ENCODE measurements around the gene RIT1.

DNA sequence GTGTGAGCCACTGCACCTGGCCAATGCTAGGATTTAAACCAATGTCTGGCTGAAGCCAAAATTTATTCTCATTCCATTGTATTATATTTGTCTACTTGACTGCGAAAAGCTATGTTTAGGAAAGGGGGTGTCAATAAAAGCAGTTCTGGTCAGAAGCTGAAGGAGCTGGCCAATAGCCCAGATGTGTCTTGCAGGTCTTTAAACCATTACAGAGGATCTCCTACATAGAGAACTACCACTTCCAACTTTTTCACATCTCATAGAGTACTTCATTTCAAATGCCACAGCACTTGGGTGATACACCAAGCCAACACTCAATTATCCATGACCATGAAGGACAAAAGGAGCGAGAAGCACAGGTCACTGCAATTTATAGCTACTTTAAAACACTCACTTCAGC is 49.3 kb downstream of the RIT1 start:
- TF ChIP-seq SMC3 (conservative IDR thresholded peaks at IDR 0.05; ENCODE audit: poor library complexity), result no peak
- TF ChIP-seq, protein P1, sequence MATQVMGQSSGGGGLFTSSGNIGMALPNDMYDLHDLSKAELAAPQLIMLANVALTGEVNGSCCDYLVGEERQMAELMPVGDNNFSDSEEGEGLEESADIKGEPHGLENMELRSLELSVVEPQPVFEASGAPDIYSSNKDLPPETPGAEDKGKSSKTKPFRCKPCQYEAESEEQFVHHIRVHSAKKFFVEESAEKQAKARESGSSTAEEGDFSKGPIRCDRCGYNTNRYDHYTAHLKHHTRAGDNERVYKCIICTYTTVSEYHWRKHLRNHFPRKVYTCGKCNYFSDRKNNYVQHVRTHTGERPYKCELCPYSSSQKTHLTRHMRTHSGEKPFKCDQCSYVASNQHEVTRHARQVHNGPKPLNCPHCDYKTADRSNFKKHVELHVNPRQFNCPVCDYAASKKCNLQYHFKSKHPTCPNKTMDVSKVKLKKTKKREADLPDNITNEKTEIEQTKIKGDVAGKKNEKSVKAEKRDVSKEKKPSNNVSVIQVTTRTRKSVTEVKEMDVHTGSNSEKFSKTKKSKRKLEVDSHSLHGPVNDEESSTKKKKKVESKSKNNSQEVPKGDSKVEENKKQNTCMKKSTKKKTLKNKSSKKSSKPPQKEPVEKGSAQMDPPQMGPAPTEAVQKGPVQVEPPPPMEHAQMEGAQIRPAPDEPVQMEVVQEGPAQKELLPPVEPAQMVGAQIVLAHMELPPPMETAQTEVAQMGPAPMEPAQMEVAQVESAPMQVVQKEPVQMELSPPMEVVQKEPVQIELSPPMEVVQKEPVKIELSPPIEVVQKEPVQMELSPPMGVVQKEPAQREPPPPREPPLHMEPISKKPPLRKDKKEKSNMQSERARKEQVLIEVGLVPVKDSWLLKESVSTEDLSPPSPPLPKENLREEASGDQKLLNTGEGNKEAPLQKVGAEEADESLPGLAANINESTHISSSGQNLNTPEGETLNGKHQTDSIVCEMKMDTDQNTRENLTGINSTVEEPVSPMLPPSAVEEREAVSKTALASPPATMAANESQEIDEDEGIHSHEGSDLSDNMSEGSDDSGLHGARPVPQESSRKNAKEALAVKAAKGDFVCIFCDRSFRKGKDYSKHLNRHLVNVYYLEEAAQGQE (IDR thresholded peaks at IDR 0.05; ENCODE audit: borderline replicate concordance), result no peak
- TF ChIP-seq EZH2 (IDR thresholded peaks at IDR 0.05; ENCODE audit: borderline replicate concordance, insufficient read depth, low read length, poor library complexity, severe bottlenecking), result no peak
- TF ChIP-seq, protein P2, sequence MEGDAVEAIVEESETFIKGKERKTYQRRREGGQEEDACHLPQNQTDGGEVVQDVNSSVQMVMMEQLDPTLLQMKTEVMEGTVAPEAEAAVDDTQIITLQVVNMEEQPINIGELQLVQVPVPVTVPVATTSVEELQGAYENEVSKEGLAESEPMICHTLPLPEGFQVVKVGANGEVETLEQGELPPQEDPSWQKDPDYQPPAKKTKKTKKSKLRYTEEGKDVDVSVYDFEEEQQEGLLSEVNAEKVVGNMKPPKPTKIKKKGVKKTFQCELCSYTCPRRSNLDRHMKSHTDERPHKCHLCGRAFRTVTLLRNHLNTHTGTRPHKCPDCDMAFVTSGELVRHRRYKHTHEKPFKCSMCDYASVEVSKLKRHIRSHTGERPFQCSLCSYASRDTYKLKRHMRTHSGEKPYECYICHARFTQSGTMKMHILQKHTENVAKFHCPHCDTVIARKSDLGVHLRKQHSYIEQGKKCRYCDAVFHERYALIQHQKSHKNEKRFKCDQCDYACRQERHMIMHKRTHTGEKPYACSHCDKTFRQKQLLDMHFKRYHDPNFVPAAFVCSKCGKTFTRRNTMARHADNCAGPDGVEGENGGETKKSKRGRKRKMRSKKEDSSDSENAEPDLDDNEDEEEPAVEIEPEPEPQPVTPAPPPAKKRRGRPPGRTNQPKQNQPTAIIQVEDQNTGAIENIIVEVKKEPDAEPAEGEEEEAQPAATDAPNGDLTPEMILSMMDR (IDR thresholded peaks at IDR 0.05; ENCODE audit: poor library complexity, severe bottlenecking), result no peak
- no peak for TF ChIP-seq EP300 (conservative IDR thresholded peaks at IDR 0.05; ENCODE audit: poor library complexity, severe bottlenecking)
- TF ChIP-seq POLR2AphosphoS5 (IDR thresholded peaks at IDR 0.05), result no peak
- TF ChIP-seq RAD21 (conservative IDR thresholded peaks at IDR 0.05), result no peak

All from neural cell (in vitro differentiated cells).